ENCODE measurements around the gene SMIM23.
"Not testable (repeated sequence)": the region's sequence is repeated elsewhere in the genome, so short reads cannot be mapped to it uniquely, and the experiment has no call there.

DNA sequence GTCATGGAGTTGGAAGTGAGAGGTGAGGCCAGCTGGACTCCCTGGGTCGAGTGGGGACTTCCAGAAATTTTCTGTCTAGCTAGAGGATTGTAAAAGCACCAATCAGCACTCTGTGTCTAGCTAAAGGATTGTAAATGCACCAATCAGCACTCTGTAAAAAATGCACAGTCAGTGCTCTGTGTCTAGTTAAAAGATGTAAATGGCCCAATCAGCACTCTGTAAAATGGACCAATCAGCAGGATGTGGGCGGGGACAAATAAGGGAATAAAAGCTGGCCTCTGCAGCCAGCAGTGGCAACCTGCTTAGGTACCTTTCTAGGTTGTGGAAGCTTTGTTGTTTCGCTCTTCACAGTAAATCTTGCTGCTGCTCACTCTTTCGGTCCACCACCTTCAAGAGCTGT lies 3.9 kb upstream of the SMIM23 start:
- not testable (repeated sequence) for TF ChIP-seq CTCF (IDR thresholded peaks at IDR 0.05; ENCODE audit: poor library complexity); EZH2 (IDR thresholded peaks at IDR 0.05; ENCODE audit: borderline replicate concordance); EZH2phosphoT487 (IDR thresholded peaks at IDR 0.05; ENCODE audit: low read depth, severe bottlenecking, unreplicated experiment)
